GM10266 (cell line): ENCODE results near the gene TDRD7.

Experiments used
- DNase-seq: peaks from one replicate; pipeline ENCODE4 v3.0.0; 2012; ENCODE audit errors: extremely low spot score
- CTCF ChIP-seq: IDR thresholded peaks from 2 replicates; pipeline ENCODE4 v1.5.1; 2012; ENCODE audit warnings: mild to moderate bottlenecking, low read depth; ENCODE audit not compliant: control insufficient read depth, insufficient read depth; ENCODE audit errors: missing control alignments

The TDRD7 gene

GRCh38 chr9:97366889-97367288 is 45.0 kb upstream of the TDRD7 start:
- DNase-seq, result peak; percentile 26
- TF ChIP-seq CTCF, result no peak

- peak; percentile 33 for DNase-seq
- no peak for TF ChIP-seq CTCF
Measured at GRCh38 chr9:97367729-97368128, 44.2 kb upstream of the TDRD7 start.

GRCh38 chr9:97368964-97369363 is 42.9 kb upstream of the TDRD7 start:
- DNase-seq, result no peak
- TF ChIP-seq CTCF, result no peak

- DNase-seq, result no peak
- TF ChIP-seq CTCF, result no peak
Measured at GRCh38 chr9:97372580-97372979, 39.3 kb upstream of the TDRD7 start.

- TF ChIP-seq CTCF, result no peak
- no peak for DNase-seq
Measured at GRCh38 chr9:97373331-97373730, 38.6 kb upstream of the TDRD7 start.

- TF ChIP-seq CTCF, result no peak
- DNase-seq, result no peak
Measured at GRCh38 chr9:97374811-97375210, 37.1 kb upstream of the TDRD7 start.

- DNase-seq, result no peak
- no peak for TF ChIP-seq CTCF
Measured at GRCh38 chr9:97376902-97377301, 35.0 kb upstream of the TDRD7 start.
